GM18870 (cell line): ENCODE measurements around the gene DBP.
"Not testable (repeated sequence)": the region's sequence is repeated elsewhere in the genome, so short reads cannot be mapped to it uniquely, and the experiment has no call there.

Experiments
- ATAC-seq: cut with Tn5 transposase; IDR thresholded peaks from one replicate; pipeline ENCODE4 v1.9.1; 2021; ENCODE audit warnings: moderate library complexity; ENCODE audit not compliant: unreplicated experiment

DBP gene

GRCh38 chr19:48636859-48637448, at the start of gene DBP:
TSS of gene DBP (minus strand) at chr19:48637379. CDS start at chr19:48636994, 385 bp downstream.
- no peak for ATAC-seq

- ATAC-seq, result not testable (repeated sequence)
Measured at GRCh38 chr19:48686637-48687036, 49.5 kb upstream of the DBP start.

- ATAC-seq, result no peak
Measured at GRCh38 chr19:48686088-48686487, 48.9 kb upstream of the DBP start.

GRCh38 chr19:48685583-48685982, 48.4 kb upstream of the DBP start:
- ATAC-seq, result no peak

- ATAC-seq, result no peak
Measured at GRCh38 chr19:48683349-48683748, 46.2 kb upstream of the DBP start.

- ATAC-seq, result no peak
Measured at GRCh38 chr19:48681127-48681470, 43.9 kb upstream of the DBP start.

GRCh38 chr19:48680436-48681126, 43.4 kb upstream of the DBP start:
- ATAC-seq, result no peak

GRCh38 chr19:48680006-48680405, 42.8 kb upstream of the DBP start:
- ATAC-seq, result not testable (repeated sequence)

GRCh38 chr19:48678201-48678600, 41.0 kb upstream of the DBP start:
- no peak for ATAC-seq

- ATAC-seq, result no peak
Measured at GRCh38 chr19:48676887-48677286, 39.7 kb upstream of the DBP start.

GRCh38 chr19:48676487-48676886, 39.3 kb upstream of the DBP start:
- ATAC-seq, result no peak

GRCh38 chr19:48674921-48675824, 38.0 kb upstream of the DBP start:
- ATAC-seq, result no peak

- ATAC-seq, result no peak
Measured at GRCh38 chr19:48674216-48674809, 37.1 kb upstream of the DBP start.

- no peak for ATAC-seq
Measured at GRCh38 chr19:48673436-48674100, 36.4 kb upstream of the DBP start.

- no peak for ATAC-seq
Measured at GRCh38 chr19:48672994-48673393, 35.8 kb upstream of the DBP start, which contains the start of gene NTN5. TSS of gene NTN5 (minus strand) at chr19:48673017. CDS start at chr19:48670986, 2,031 bp downstream.

GRCh38 chr19:48671446-48671995, 34.3 kb upstream of the DBP start:
- ATAC-seq, result no peak

GRCh38 chr19:48670699-48671445, 33.7 kb upstream of the DBP start:
- no peak for ATAC-seq

- ATAC-seq, result no peak
Measured at GRCh38 chr19:48669903-48670668, 32.9 kb upstream of the DBP start.

- no peak for ATAC-seq
Measured at GRCh38 chr19:48668761-48669160, 31.6 kb upstream of the DBP start.
